Adipocyte (in vitro differentiated cells): ENCODE measurements around the gene ZACN.
"Not testable (repeated sequence)": the region's sequence is repeated elsewhere in the genome, so short reads cannot be mapped to it uniquely, and the experiment has no call there.

Experiments
- DNase-seq: peaks from one replicate; pipeline ENCODE4 v3.0.0-alpha.2; 2015; ENCODE audit warnings: low read depth
- H3K27me3 ChIP-seq: replicated peaks from 2 replicates; pipeline ENCODE4 v1.7.0; 2013; ENCODE audit warnings: mild to moderate bottlenecking, low read length, moderate library complexity; ENCODE audit not compliant: control insufficient read depth, insufficient read depth
- H3K36me3 ChIP-seq: 2 replicates; pipeline ENCODE4 v1.7.0; 2013; ENCODE audit warnings: low read length, mild to moderate bottlenecking, moderate library complexity; ENCODE audit not compliant: control insufficient read depth, insufficient read depth, severe bottlenecking
- H3K4me1 ChIP-seq: 2 replicates; pipeline ENCODE4 v1.7.0; 2013; ENCODE audit warnings: mild to moderate bottlenecking, low read length, moderate library complexity; ENCODE audit not compliant: control insufficient read depth, insufficient read depth
- H3K4me3 ChIP-seq: 2 replicates; pipeline ENCODE4 v1.7.0; 2013; ENCODE audit warnings: mild to moderate bottlenecking, low read length, moderate library complexity
- H3K9ac ChIP-seq: 2 replicates; pipeline ENCODE4 v1.7.0; 2013; ENCODE audit warnings: mild to moderate bottlenecking, low read length, moderate library complexity
- H3K9me3 ChIP-seq: 2 replicates; pipeline ENCODE4 v1.7.0; 2013; ENCODE audit warnings: mild to moderate bottlenecking, low read length, moderate library complexity; ENCODE audit not compliant: control insufficient read depth

ZACN gene

GRCh38 chr17:76076765-76077583 is 2.0 kb upstream of the ZACN start:
- Histone ChIP-seq H3K27me3 (peaks cover 54% of the 10 kb centered on the region), H3K4me1 (peaks cover 6% of the 10 kb centered on the region), H3K9me3 (no peaks in the 10 kb centered on the region), H3K36me3 (no peaks in the 10 kb centered on the region), H3K4me3 (no peak overlapping the region), H3K9ac (no peak overlapping the region)
- no peak for DNase-seq

DNA sequence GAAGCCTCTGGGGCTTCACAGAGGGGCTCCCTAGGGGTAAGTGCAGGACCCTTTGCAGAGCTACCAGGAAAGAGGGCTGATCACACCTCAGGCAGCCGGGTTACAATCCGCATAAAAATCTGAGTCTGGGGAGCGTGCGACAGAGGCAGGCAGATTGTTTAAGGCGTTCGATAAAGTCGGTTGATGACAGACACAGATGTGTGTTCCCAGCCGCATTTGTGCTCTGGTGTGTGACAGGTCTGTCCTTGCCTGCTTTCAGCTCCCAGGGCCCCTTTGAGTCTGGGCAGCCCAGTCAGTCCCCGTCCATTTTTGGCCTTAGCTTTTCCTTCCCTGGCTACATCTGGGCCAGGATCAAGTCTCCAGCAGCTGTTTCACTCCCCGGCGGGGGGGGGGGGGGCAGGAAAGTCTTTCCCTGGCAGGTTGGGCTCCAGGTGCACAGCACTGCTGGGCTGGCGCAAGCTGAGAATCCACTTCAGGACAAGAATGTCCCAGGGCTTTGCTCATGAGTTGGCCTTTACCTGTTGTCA is 1.3 kb upstream of the ZACN start:
- H3K9me3 ChIP-seq: no peaks in the 10 kb centered on the region
- H3K27me3 ChIP-seq: peaks cover 54% of the 10 kb centered on the region
- no peaks in the 10 kb centered on the region for H3K36me3 ChIP-seq
- no peak for DNase-seq
- H3K9ac ChIP-seq: no peak overlapping the region
- no peak overlapping the region for H3K4me3 ChIP-seq
- H3K4me1 ChIP-seq: peaks cover 6% of the 10 kb centered on the region

GRCh38 chr17:76078370-76078769 is 612 bp upstream of the ZACN start:
- H3K4me1 ChIP-seq, H3K9me3 ChIP-seq, H3K4me3 ChIP-seq, DNase-seq, H3K9ac ChIP-seq, H3K36me3 ChIP-seq: not testable (repeated sequence)
- H3K27me3 ChIP-seq: peaks cover 54% of the 10 kb centered on the region

DNA sequence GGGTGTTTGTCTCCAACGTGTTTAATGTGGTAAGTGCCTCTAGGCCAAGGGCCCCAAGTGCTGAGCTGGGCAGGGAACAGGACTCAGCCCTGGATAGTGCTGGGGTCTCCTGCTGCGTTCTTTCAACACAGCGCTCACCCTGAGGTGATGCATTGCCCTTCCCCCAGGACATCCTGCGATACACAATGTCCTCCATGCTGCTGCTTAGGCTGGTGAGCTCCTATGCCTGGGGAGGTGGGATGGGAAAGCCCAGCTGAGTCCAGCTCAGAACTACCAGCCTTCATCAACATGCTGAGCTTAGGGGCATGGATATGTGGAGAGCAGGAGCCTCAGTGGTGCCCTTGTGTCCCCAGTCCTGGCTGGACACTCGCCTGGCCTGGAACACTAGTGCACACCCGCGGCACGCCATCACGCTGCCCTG is 563 bp downstream of the ZACN start:
- no peak for DNase-seq
- H3K9me3 ChIP-seq: no peaks in the 10 kb centered on the region
- H3K4me1 ChIP-seq: peaks cover 3% of the 10 kb centered on the region
- H3K27me3 ChIP-seq: peaks cover 51% of the 10 kb centered on the region
- peaks cover 17% of the 10 kb centered on the region for H3K36me3 ChIP-seq
- H3K9ac ChIP-seq: no peak overlapping the region
- H3K4me3 ChIP-seq: no peak overlapping the region

DNA sequence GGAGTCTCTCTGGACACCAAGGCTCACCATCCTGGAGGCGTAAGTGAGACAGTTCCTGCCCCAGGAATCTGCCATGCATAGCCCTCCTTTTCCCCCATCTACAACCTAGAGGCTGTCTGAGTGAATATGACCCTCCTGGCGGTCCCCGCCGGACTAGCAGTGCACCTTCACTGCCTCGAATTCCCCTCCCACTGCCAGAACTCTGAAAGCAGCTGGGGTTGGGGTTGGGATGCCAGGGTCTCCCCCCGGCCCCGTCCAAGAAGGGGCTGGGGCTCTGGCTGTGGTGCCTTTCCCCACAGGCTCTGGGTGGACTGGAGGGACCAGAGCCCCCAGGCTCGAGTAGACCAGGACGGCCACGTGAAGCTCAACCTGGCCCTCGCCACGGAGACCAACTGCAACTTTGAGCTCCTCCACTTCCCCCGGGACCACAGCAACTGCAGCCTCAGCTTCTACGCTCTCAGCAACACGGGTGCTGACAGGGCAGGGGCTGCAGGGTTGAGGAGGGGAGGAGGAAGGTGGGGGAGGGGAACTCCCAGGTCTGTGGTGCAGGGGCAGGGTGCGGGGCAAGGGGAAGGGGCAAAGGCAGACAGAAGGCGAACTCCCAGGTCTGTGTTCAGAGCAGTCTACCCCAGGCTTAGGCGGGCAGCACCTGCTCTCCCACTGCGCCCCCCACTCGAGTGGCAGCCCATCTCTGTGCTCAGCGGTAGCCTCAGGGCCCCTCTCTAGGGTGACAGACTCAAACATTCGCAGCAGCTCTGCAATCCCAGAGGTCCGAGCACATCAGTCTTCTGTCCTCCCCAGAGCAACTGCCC is 1.2 kb downstream of the ZACN start:
- Histone ChIP-seq H3K36me3 (peaks cover 23% of the 10 kb centered on the region), H3K4me3 (no peak overlapping the region), H3K9ac (no peak overlapping the region), H3K4me1 (peaks cover 3% of the 10 kb centered on the region), H3K27me3 (peaks cover 46% of the 10 kb centered on the region), H3K9me3 (no peaks in the 10 kb centered on the region)
- no peak for DNase-seq

GRCh38 chr17:76080768-76081287 is 1.8 kb downstream of the ZACN start:
- no peak for DNase-seq
- Histone ChIP-seq H3K27me3 (peaks cover 39% of the 10 kb centered on the region), H3K9ac (no peak overlapping the region), H3K9me3 (no peaks in the 10 kb centered on the region), H3K4me3 (no peak overlapping the region), H3K4me1 (no peaks in the 10 kb centered on the region), H3K36me3 (peaks cover 29% of the 10 kb centered on the region)

- Histone ChIP-seq H3K36me3 (peaks cover 35% of the 10 kb centered on the region), H3K9ac (no peak overlapping the region), H3K9me3 (no peaks in the 10 kb centered on the region), H3K4me3 (no peak overlapping the region), H3K4me1 (no peaks in the 10 kb centered on the region), H3K27me3 (peaks cover 32% of the 10 kb centered on the region)
- DNase-seq: no peak
Measured at GRCh38 chr17:76081295-76082210, 2.6 kb downstream of the ZACN start.

DNA sequence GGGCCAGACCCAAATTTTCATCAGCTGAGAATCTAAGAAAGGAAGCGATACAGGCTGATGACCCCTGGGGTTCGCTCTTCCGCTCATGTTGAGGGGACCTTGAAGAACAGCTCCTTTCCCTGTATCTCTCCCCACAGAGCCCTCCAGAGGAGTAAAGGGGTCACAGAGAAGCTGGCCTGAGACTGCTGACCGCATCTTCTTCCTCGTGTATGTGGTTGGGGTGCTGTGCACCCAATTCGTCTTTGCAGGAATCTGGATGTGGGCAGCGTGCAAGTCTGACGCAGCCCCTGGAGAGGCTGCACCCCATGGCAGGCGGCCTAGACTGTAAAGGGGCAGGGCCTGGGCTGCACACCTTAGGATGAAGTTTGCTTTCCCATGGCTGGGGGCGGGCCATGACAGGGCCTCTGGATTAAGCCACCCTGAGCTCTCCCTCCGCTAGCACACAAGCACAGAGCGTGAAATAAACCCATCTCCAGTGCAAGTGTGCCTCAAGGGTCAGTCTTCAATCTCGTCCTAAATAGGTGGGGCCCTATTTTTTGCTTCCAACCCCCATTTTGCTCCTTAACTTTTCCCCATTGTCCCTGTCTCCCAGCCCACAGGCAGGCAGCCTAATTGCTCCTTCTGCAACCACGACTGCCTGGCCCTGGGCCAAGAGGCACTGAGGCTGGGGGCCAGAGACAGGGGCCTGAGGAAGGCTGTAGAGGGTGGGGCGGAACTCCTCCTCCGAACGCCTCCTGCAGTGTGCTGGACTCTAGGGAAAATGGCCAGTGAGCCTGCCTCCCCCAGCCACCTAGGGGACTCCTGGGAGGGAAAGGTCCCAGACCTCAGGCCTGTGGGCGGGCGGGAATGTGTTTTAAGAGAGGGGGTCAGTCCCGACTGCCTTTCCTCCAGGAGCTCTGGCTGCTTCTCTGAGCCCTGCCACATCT is 3.6 kb downstream of the ZACN start:
- DNase-seq: no peak
- Histone ChIP-seq H3K27me3 (peaks cover 22% of the 10 kb centered on the region), H3K36me3 (peaks cover 45% of the 10 kb centered on the region), H3K4me1 (no peaks in the 10 kb centered on the region), H3K9me3 (no peaks in the 10 kb centered on the region), H3K4me3 (no peak overlapping the region), H3K9ac (no peak overlapping the region)

DNA sequence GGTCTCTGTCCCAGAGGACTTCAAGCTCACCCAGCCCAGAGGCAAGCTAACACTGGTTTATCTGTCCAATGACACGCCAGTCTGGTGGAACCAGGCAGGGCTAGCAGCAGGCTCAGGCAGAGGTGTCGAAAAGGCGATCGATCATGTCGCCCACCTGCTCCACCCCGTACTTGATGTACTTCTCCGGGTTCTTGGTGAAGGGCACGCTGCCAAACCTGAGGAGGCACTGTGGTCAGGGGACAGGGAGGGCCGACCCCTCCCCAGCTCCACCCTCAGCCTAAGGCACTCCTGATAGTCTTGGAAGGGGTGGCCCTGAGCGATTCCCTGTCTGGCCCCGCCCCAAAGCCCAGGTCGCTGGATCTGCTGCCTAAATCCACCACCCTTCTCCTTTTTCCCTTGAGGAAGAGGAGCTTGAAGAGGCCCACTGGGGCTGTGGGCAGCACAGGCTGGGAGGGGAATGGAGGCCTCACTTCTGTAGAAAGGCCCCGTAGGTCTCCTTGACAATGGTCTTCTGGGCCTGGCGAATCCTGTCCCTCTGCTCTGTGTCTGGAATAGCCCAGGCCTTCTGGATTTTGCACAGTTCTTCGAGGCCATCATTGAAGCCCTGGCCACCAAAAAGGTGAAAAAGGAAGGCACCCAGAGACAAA is 4.7 kb downstream of the ZACN start:
- Histone ChIP-seq H3K9ac (no peak overlapping the region), H3K4me3 (no peak overlapping the region), H3K9me3 (no peaks in the 10 kb centered on the region), H3K36me3 (peaks cover 56% of the 10 kb centered on the region), H3K27me3 (peaks cover 15% of the 10 kb centered on the region), H3K4me1 (no peaks in the 10 kb centered on the region)
- no peak for DNase-seq
